Aorta (tissue), 5 donors: ENCODE data around the gene TAS2R40. TPM values are rescaled to one million over a fixed set of nuclear protein-coding genes. Genes with fewer than 3 reads are reported as not detected.
"Not testable (repeated sequence)": the region's sequence is repeated elsewhere in the genome, so short reads cannot be mapped to it uniquely, and the experiment has no call there.

Source experiments
- ATAC-seq: fragments of 200-7000 bp; cut with Tn5 transposase; one replicate; pipeline ENCODE4 v1.9.1; 2022; ENCODE audit warnings: moderate library complexity; ENCODE audit not compliant: low FRiP score
- DNase-seq, 2 donors: peaks; one replicate each; pipeline ENCODE4 v3.0.0-alpha.2; 2020
- H3K27ac ChIP-seq, 2 donors: one replicate each; pipeline ENCODE4 v1.5.1; 2013; ENCODE audit warnings: low read length in 2 of 2, mild to moderate bottlenecking in 2 of 2, moderate library complexity in 2 of 2, control low read depth in 1 of 2, inconsistent platforms in 1 of 2, low read depth in 1 of 2
- H3K27me3 ChIP-seq, 2 donors: one replicate each; pipeline ENCODE4 v1.6.1; 2013; ENCODE audit warnings: control low read depth in 1 of 2, low read length in 1 of 2, mild to moderate bottlenecking in 1 of 2, moderate library complexity in 1 of 2; ENCODE audit not compliant: insufficient read depth in 2 of 2, control insufficient read depth in 1 of 2
- H3K36me3 ChIP-seq, 2 donors: one replicate each; pipeline ENCODE4 v1.6.1; 2013; ENCODE audit warnings: control low read depth in 1 of 2, low read length in 1 of 2, mild to moderate bottlenecking in 1 of 2; ENCODE audit not compliant: insufficient read depth in 2 of 2, control insufficient read depth in 1 of 2
- H3K4me1 ChIP-seq, 2 donors: one replicate each; pipeline ENCODE4 v1.6.1; 2013; ENCODE audit warnings: low read length in 2 of 2, control low read depth in 1 of 2, mild to moderate bottlenecking in 1 of 2, moderate library complexity in 1 of 2; ENCODE audit not compliant: insufficient read depth in 2 of 2, control insufficient read depth in 1 of 2
- H3K4me3 ChIP-seq, 2 donors: one replicate each; pipeline ENCODE4 v1.5.1; 2013; ENCODE audit warnings: low read length in 2 of 2, control low read depth in 1 of 2, mild to moderate bottlenecking in 1 of 2
- H3K9me3 ChIP-seq: one replicate; pipeline ENCODE4 v1.6.1; 2013; ENCODE audit warnings: mild to moderate bottlenecking, low read length; ENCODE audit not compliant: control insufficient read depth
- WGBS, 2 donors: extraction: QIAGEN DNeasy Blood & Tissue Kit; methylation state at CpG; one replicate each; pipeline ENCODE4 v1.1.7; 2013; 5-methylcytosine and 5-hydroxymethylcytosine counted together
- intact Hi-C, 2 donors: fragments of 100-400 bp; cut with DNase I; formaldehyde crosslinking; loops; one replicate each; pipeline versions ENCODE4 v1.14.2 to v1.15.0; 2022
- long read RNA-seq, 2 donors: library from polyadenylated mRNA; unstranded; transcript quantifications; one replicate each; pipeline ENCODE4 v2.0.0, GENCODE V29; 2020 to 2021
- polyA plus RNA-seq, 2 donors: library from polyadenylated mRNA; stranded (reverse); fragments of 200-250 nt; gene quantifications; one replicate each; pipeline ENCODE4 v1.2.3, GENCODE V29; 2013
- total RNA-seq, 2 donors: library from RNA; stranded (reverse); fragmentation: NEBNext Ultra II Directional; extraction: Animal tissue kit (Norgen Biotek cat#: 25700); gene quantifications; one replicate each; pipeline ENCODE4 v1.2.1, GENCODE V29; 2021
- donor health status: healthy with polysubstance abuse.
- donor health status: Bipolar disorder and iron deficiency.
- donor health status: DM: no; HTN: no; CAD: no.
- donor health status: DM: no; HTN: no; CAD: no.
- donor health status: DM: yes; HTN: yes; CAD: no.

Gene TAS2R40
- total RNA-seq (not detected), polyA plus RNA-seq (not detected)
- long read RNA-seq, donor 1, result 0 reads
- long read RNA-seq, donor 2, result 0 reads

DNA sequence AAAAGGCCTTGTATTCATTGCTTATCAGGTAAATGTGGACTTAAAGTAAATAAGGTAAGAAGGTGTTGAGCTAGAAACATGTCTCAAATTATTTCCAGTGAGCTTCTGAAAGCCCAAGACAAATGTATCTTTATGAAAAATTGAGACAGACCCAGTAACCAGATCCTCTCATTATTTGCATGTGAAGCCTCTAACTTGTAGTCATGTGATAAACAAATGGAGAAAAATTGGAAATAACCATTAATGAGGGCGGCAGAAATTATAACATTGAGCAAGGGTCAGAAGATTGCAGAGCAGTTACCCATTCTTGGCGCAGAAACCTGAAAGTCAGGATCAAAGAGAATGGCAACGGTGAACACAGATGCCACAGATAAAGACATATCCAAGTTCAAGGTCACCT is at the start of gene TAS2R40:
Gene TAS2R40 (plus strand): TSS at position 301 of the 400 bp plus-strand sequence. CDS start 42 bp downstream, at position 343.
- H3K36me3 ChIP-seq, result no peaks in the 10 kb centered on the region
- ATAC-seq, result no peak
- intact Hi-C loops, result no loop called here
- 93 to 95% methylated on average over 3 of the region's 3 CpGs for WGBS, 2 donors
- H3K9me3 ChIP-seq, result no peaks in the 10 kb centered on the region
- H3K4me1 ChIP-seq, result no peaks in the 10 kb centered on the region
- H3K27ac ChIP-seq, result no peak within 1 kb of the TSS
- H3K4me3 ChIP-seq, result no peak within 1 kb of the TSS
- no peak for DNase-seq
- no peaks in the 10 kb centered on the region for H3K27me3 ChIP-seq

DNA sequence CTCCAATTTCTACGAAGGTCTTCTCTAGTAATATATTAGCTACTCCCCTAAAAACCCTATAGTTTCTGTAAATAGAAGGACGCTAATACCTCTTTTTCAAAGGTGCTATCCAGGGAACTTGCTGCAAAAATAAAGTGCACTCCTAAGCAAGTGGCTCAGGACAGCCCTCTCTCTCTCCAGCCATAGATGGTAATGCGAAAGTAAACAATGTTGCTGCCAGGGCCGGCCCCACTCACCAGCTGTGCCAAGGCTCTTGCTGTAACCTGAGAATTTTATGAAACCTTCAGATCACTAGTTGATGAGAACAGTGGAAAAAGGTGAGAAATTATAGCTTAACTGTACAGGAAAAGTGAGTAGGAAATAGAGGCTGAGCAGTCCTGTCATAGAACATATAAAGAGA is 49.5 kb upstream of the TAS2R40 start:
- ATAC-seq (no peak), DNase-seq (peak in 1 of 2 donors; percentile 73)
- no peak overlapping the region for H3K4me3 ChIP-seq
- H3K9me3 ChIP-seq, result peaks cover 2% of the 10 kb centered on the region
- 18 to 24% methylated on average over 4 of the region's 4 CpGs for WGBS, 2 donors
- H3K4me1 ChIP-seq, result no peaks in the 10 kb centered on the region
- intact Hi-C loops, result no loop called here
- no peaks in the 10 kb centered on the region for H3K27me3 ChIP-seq
- no peaks in the 10 kb centered on the region for H3K36me3 ChIP-seq
- no peak overlapping the region for H3K27ac ChIP-seq

- intact Hi-C loops, result no loop called here
- Histone ChIP-seq H3K4me1 (no peaks in the 10 kb centered on the region), H3K4me3 (no peak overlapping the region), H3K27me3 (no peaks in the 10 kb centered on the region), H3K9me3 (peaks cover 2% of the 10 kb centered on the region), H3K27ac (no peak overlapping the region), H3K36me3 (no peaks in the 10 kb centered on the region)
- 91 to 94% methylated on average over 5 of the region's 5 CpGs for WGBS, 2 donors
- ATAC-seq, result no peak
- no peak for DNase-seq
Observed at GRCh38 chr7:143176128-143176527, 45.7 kb upstream of the TAS2R40 start.

GRCh38 chr7:143177374-143178119 is 44.3 kb upstream of the TAS2R40 start:
- Histone ChIP-seq H3K27ac (no peak overlapping the region), H3K4me3 (no peak overlapping the region), H3K27me3 (no peaks in the 10 kb centered on the region), H3K36me3 (no peaks in the 10 kb centered on the region), H3K9me3 (peaks cover 2% of the 10 kb centered on the region), H3K4me1 (no peaks in the 10 kb centered on the region)
- intact Hi-C loops, result no loop called here
- ATAC-seq, result no peak
- DNase-seq, result no peak
- WGBS, 2 donors, result 80 to 88% methylated on average over 2 of the region's 2 CpGs

GRCh38 chr7:143180771-143181170 is 41.1 kb upstream of the TAS2R40 start:
- intact Hi-C loops, result not testable (repeated sequence)
- WGBS, 2 donors, result 83 to 98% methylated on average over 4 of the region's 4 CpGs

DNA sequence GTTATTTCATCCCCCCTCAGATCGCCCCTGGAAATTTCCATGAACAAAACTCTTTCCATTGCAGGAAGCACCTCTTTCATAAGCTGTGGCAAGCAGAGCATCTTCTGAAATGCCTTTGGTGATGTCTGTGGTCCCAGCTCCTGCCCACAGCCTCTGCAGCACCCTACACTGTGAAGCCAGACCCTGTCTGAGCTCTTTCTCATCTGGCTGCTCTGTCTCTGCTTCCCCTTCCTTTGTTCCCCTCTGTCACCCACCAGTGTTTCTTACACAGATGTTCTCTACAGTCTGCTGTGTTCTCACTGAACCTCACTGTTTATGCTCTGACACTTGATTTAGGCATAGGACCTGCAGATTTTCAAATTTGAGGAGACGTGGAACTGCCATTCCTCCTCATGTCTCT is 40.5 kb upstream of the TAS2R40 start:
- Histone ChIP-seq H3K36me3 (no peaks in the 10 kb centered on the region), H3K4me1 (no peaks in the 10 kb centered on the region), H3K4me3 (no peak overlapping the region), H3K27me3 (no peaks in the 10 kb centered on the region), H3K27ac (no peak overlapping the region), H3K9me3 (no peaks in the 10 kb centered on the region)
- ATAC-seq (no peak), DNase-seq (no peak)
- intact Hi-C loops, result no loop called here
- 81 to 84% methylated on average over 2 of the region's 2 CpGs for WGBS, 2 donors

More at GRCh38 chr7:143180771-143181170, 41.1 kb upstream of the TAS2R40 start:
- not testable (repeated sequence) for H3K4me1 ChIP-seq, H3K9me3 ChIP-seq, H3K4me3 ChIP-seq, H3K27ac ChIP-seq, ATAC-seq, H3K36me3 ChIP-seq, H3K27me3 ChIP-seq, DNase-seq

DNA sequence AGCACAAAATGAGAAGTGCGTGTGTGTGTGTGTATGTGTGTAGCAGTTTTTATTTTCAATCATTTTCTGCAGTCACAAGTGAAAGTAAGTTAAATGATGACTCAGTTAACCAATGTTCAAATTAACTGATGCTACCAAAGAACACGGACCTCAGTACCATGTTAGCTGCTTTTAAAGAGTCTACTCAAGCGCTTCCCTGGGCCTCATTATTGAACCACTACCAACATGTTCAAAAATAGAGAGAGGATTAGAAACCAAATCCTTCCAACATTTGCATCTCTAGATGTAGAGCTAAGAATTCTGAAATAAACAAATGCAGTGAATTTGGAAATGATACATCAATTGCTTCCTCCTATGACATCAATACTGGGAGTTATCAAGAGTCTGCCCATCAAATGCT is 38.8 kb upstream of the TAS2R40 start, which contains the start of gene TAS2R39:
Gene TAS2R39 (plus strand): TSS at position 396 of the 400 bp plus-strand sequence. CDS start 0 bp downstream, at position 396.
- no peak for ATAC-seq
- H3K4me1 ChIP-seq, result no peaks in the 10 kb centered on the region
- 87 to 91% methylated on average over 3 of the region's 3 CpGs for WGBS, 2 donors
- no peaks in the 10 kb centered on the region for H3K9me3 ChIP-seq
- H3K27me3 ChIP-seq, result no peaks in the 10 kb centered on the region
- intact Hi-C loops, result no loop called here
- no peak for DNase-seq
- H3K36me3 ChIP-seq, result no peaks in the 10 kb centered on the region
- no peak within 1 kb of the TSS for H3K4me3 ChIP-seq
- no peak within 1 kb of the TSS for H3K27ac ChIP-seq

DNA sequence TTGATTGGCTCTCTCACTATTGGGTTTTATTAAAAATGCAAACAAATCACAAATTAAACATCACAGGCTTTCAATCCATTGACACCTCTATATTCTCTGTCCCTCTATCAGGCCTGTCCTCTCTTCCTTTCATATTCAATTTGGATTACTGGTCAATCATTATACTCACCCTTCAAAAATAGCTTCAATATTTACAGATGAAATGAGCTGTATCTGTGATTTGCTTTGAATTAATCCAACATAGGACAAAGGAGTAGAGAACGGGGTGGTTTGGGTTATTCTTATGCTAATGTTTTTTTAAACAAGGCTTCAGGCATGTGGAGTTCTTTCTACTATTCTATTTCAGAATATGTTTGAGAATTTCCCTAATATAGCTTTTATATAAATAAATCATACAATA is 36.3 kb upstream of the TAS2R40 start:
- no peak for ATAC-seq
- 6 to 29% methylated on average over 1 of the region's 1 CpG for WGBS, 2 donors
- intact Hi-C loops, result no loop called here

DNA sequence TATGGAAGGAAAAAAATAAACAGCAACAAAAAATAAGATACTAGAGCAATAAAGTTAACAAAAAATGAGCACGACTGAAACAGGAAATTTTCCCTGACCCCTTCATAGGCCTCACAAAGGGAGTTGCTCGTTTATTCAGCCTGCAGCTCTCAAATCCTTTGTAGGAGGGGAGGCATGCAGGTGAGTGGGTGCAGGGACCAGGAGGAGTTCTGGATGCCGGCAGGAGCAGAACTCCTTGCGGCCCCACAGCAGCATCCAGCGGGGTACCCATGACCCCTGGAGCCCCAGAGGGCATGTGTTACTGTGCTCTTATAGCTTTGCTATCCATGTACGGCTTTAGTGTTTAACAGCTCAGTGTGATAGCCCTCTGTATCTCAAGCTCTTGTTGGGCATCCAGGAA is 32.8 kb upstream of the TAS2R40 start:
- Histone ChIP-seq H3K9me3 (no peaks in the 10 kb centered on the region), H3K4me3 (no peak overlapping the region), H3K36me3 (no peaks in the 10 kb centered on the region), H3K27me3 (no peaks in the 10 kb centered on the region), H3K4me1 (no peaks in the 10 kb centered on the region), H3K27ac (no peak overlapping the region)
- ATAC-seq (no peak), DNase-seq (no peak)
- WGBS, 2 donors, result 66 to 71% methylated on average over 6 of the region's 6 CpGs
- intact Hi-C loops, result no loop called here

More for the DNA sequence above, 36.3 kb upstream of the TAS2R40 start:
- no peaks in the 10 kb centered on the region for H3K4me1 ChIP-seq
- no peak for DNase-seq
- no peak overlapping the region for H3K4me3 ChIP-seq
- H3K27ac ChIP-seq, result no peak overlapping the region
- no peaks in the 10 kb centered on the region for H3K27me3 ChIP-seq
- no peaks in the 10 kb centered on the region for H3K36me3 ChIP-seq
- no peaks in the 10 kb centered on the region for H3K9me3 ChIP-seq
